NB4 (cell line): ENCODE measurements around the gene SSNA1.
"Not testable (repeated sequence)": the region's sequence is repeated elsewhere in the genome, so short reads cannot be mapped to it uniquely, and the experiment has no call there.

Source experiments
- DNase-seq: peaks from one replicate; pipeline ENCODE4 v3.0.0; 2010; ENCODE audit warnings: low read depth
- H3K4me3 ChIP-seq: one replicate; pipeline ENCODE4 v1.5.1; 2011; ENCODE audit warnings: mild to moderate bottlenecking, low read depth, low read length, moderate library complexity
- CTCF ChIP-seq: IDR thresholded peaks from one replicate; pipeline ENCODE4 v1.5.1; 2012; ENCODE audit warnings: low read depth, low read length
- MYC ChIP-seq: IDR thresholded peaks from 2 replicates; pipeline ENCODE4 v1.6.1; 2011; ENCODE audit warnings: low read depth, low read length
- POLR2A ChIP-seq: IDR thresholded peaks from 2 replicates; pipeline ENCODE4 v1.6.1; 2011; ENCODE audit warnings: mild to moderate bottlenecking; ENCODE audit not compliant: insufficient read length; ENCODE audit errors: extremely low read depth
- TF ChIP-seq, protein P1 (sequence below): IDR thresholded peaks from 2 replicates; pipeline ENCODE4 v1.6.1; 2011; ENCODE audit warnings: low read depth, low read length

The SSNA1 gene

DNA sequence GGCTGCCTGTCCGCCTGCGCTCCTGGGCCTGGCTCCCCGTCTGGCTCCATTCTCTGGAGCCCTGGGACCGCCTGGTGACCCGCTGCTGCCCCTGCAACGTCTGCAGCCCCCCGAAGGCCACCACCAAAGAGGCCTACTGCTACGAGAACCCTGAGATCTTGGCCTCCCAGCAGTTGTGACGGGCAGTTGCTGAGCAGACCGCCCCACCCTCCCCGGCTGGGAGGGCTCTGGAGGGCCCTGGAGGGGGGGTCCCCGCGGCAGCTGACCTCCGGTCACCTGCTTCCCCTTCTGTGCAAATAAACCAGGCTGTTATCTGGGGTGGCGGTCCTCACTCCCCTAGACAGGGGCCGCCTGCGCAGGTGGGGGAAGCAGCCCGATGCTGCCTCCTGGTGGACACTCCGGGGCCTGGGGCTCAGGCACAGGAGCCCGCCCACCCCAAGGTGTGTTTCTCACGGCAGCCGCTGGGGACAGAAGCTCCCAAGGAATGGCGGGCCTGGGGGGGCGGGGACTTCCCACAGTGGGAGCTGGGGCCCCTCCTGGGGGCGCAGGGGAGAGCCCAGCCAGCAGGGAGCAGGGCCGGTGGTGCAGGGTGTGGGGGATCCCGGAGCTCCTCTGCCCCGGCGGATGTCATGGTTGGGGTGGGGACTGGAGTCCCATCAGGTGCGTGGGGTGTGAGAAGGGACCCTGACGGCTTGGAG, 47.9 kb downstream of the SSNA1 start:
- no peak overlapping the region for H3K4me3 ChIP-seq
- DNase-seq: peak; percentile 88
- TF ChIP-seq POLR2A (no peak), MYC (peak; percentile 27; the same call in 1 of the 2 replicates), CTCF (peak; percentile 94)
- TF ChIP-seq, protein P1, sequence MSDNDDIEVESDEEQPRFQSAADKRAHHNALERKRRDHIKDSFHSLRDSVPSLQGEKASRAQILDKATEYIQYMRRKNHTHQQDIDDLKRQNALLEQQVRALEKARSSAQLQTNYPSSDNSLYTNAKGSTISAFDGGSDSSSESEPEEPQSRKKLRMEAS: no peak; the same call in 1 of the 2 replicates

- TF ChIP-seq, protein P1: peak; percentile 29; the same call in 1 of the 2 replicates
- TF ChIP-seq MYC (0 out of 2 replicates have a peak, but pooled peaks have one; percentile 41), POLR2A (no peak)
- H3K4me3 ChIP-seq: no peak overlapping the region
- peak; percentile 61 for DNase-seq
Measured at GRCh38 chr9:137236936-137237421, 48.5 kb downstream of the SSNA1 start.

- no peak overlapping the region for H3K4me3 ChIP-seq
- TF ChIP-seq, protein P1: no peak
- peak; percentile 42 for DNase-seq
Measured at GRCh38 chr9:137237759-137238726, 49.6 kb downstream of the SSNA1 start.

GRCh38 chr9:137239541-137240200, 51.2 kb downstream of the SSNA1 start:
- H3K4me3 ChIP-seq: peak overlapping the region; percentile 81
- not testable (repeated sequence) for DNase-seq
